SHP77 (cell line): Measurements from ENCODE around the gene UGCG.
"Not testable (repeated sequence)": the region's sequence is repeated elsewhere in the genome, so short reads cannot be mapped to it uniquely, and the experiment has no call there.

Experiments
- DNase-seq, 2 experiments: peaks; one replicate each; lab custom pipeline; 2025; lab: John Stamatoyannopoulos, UW

Gene UGCG

DNA sequence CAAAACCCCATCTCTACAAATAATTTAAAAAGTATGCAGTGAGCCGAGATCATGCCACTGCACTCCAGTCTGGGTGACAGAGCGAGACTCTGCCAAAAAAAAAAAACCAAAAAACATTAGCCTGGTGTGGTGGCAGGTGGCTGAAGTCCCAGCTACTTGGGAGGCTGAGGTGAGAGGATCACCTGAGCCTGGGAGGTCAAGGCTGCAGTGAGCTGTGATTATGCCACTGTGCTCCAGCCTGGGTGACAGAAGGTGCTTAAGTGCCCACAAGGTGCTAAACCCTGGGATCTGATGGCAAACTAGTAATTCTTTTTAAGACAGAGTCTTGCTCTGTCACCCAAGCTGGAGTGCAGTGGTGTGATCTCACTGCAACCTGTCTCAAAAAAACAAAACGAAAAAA is 5.7 kb upstream of the UGCG start:
- DNase-seq: not testable (repeated sequence)

DNA sequence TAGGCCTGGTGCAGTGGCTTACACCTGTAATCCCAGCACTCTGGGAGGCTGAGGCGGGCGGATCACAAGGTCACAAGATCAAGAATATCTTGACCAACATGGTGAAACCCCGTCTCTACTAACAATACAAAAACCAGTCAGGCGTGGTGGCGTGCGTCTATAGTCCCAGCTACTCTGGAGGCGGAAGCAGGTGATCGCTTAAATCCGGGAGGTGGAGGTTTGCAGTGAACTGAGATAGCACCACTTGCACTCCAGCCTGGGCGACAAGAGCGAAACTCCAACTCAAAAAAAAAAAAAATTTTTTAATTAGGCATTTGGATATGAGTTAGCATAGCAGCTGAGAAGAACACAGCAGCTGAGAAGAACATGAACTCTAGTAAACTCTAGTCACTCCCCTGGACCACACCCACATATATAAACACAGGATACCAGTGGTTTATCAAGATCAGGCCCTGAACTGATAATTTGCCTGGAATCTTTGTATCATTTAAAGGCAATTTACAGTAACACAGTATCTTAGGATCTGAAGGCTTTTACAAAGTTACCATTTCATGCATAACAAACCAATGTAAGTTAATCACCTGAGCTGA is 4.6 kb upstream of the UGCG start:
- DNase-seq: peak; percentile 81 to 89

DNA sequence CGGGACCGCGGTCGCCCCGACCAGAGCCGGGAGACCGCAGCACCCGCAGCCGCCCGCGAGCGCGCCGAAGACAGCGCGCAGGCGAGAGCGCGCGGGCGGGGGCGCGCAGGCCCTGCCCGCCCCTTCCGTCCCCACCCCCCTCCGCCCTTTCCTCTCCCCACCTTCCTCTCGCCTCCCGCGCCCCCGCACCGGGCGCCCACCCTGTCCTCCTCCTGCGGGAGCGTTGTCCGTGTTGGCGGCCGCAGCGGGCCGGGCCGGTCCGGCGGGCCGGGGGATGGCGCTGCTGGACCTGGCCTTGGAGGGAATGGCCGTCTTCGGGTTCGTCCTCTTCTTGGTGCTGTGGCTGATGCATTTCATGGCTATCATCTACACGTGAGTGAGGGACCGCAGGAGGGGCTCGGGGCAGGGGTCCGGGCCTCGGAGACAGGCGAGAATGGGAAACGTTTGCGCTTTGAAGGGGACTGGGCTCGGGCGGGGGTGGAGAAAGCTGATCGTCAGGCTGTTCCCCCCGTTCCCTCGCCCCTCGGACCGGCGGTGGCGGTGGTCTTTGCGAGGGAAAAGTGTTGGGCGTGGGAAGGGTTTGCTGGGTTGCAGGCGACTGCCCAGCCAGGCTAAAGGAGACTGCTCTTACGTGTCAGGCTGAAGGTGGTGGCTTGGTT is 457 bp downstream of the UGCG start:
- peak; percentile 56 to 61 for DNase-seq

DNA sequence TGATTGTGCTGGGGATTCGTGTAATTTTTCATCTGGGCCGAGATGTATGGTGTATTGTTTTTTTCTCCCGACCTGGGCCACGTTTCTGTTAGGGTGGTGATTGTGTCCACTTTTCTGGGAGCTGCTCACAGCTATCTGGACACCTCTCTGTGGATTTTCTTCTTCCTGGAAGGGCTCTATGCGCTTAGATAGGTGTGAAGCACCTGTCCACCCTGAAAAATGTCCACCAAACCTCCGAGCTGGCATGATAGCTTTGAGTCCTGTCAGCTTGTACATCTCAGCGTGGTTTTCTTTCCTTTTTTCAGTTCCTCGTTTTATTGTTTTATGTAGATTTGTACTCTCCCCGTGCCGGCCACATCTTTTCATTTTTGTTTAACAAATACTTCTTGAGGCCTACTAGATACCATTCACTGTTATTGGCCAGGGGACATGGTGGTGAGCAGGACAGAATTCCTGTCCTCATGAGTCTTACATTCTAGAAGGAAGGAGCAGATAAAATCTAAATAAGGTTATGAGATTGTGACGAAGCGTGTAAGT is 1.1 kb downstream of the UGCG start:
- DNase-seq: peak; percentile 29 to 34

DNA sequence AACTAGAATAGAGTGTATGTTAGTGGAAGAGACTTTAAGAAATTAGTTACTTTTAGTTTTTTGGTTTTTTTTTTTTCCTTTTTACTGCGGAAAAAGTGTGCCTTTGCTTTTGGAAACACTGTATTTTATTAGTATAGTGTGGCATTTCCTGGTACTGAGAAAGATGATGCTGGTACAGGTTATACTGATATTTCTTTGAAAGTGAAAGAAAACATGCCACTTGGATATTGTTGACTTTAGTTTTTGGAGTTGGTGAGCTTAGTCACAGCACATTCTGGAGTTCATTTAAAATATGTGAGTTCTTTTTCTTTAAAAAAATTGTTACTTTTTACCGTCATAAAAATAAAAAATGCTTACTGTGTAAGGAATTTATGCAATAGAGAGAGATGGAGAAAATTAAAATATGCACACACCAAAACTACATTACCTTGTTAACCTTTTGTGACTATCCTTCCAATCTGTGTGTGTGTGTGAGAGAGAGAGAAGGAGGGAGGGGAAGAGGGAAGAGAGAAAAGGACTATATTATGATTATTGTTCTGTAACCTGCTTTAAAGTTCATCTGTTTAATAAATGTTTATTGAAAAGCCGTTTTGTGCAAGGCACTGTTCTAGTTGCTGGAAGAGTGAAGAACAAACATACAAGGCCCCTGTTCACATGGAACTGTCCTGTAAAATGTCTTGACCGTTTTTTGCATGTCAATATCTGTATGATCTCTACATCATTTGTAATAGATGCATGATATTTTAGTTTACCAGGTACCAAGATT is 1.9 kb downstream of the UGCG start:
- no peak for DNase-seq

DNA sequence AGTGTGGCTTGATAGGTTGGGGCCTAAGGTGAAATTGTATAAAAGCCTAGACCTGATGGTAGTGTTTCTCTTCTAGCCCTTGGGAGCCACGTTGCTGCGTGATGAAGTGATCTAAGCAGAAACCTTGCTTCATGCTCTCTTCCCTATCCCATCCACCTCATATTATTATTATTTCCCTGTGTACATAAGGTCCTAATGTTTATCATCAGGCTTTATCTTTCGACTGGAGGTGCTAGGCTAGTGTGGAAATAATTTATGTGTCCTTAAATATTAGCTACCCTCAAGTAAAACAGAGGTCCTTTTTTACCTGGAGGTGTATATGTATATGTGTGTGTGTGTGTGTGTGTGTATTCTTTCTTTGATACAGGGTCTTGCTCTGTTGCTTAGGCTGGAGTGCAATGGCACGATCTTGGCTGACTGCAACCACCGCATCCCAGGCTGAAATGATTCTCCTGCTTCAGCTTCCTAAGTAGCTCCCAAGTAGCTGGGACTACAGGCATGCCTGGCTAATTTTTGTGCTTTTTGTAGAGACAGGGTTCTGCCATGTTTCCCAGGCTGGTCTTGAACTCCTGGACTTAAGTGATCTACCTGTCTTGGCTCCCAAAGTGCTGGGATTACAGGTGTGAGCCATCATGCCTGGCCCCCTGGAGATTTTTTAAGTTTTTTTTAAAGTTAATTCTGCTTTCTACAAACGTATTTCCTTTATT is 3.7 kb downstream of the UGCG start:
- DNase-seq: no peak

DNA sequence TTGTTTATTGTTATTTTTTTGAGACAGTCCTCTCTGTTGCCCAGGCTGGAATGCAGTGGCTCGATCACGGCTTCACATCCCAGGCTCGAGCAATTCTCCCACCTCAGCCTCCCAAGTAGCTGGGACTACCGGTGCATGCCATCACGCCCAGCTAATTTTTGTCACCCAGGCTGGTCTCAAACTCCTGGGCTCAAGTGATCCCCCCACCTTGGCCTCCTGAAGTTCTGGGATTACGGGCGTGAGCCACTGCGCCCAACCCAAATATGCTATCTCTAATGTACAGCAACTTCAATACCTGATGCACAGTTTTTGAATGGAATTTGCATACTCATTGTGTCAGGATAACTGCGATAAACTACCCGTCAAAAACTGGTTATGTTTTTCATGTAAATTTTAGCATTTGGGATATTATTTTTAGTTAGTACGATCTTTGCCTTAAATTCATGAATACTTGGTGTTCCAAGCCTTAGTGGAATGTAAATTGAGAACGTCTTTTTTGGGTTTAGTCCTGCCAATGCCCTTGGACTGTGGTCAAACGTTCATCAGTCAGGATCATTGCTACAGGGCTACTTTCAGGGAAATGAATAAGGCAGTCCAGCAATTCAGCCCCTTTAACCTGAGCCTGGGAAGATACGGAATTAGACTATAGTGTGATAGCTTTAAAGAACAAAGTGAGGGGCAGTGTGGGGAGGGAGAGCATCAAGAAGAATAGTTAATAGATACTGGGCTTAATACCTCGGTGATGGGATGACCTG is 4.4 kb downstream of the UGCG start:
- no peak for DNase-seq

DNA sequence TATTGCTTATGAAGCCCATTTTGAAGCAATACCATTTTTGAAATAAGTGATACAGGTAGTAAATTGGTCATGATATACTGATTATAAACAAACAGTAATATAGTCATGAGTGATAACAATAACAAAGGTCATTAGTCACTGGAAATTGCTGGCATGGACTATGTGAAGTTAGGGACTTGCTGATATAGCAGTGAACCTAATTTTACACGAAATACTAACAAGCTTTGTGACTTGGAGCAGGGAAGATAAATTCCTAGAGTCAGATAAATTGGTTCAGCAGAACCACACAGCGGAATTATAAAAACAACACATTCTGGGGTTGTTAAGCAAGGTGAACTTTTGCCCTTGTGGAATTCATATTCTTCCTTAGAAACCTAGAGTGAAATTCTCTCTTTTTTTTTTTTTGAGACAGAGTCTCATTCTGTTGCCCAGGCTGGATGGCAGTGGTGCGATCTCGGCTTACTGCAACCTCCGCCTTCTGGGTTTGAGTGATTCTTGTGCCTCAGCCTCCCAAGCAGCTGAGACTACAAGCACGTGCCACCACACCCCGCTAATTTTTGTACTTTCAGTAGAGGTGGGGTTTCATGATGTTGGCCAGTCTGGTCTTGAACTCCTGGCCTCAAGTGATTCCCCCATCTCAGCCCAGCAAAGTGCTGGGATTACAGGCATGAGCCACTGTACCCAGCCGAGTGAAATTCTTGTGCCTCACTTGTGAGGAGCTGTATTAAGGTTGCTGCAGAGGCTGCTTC is 6.0 kb downstream of the UGCG start:
- DNase-seq: no peak

DNA sequence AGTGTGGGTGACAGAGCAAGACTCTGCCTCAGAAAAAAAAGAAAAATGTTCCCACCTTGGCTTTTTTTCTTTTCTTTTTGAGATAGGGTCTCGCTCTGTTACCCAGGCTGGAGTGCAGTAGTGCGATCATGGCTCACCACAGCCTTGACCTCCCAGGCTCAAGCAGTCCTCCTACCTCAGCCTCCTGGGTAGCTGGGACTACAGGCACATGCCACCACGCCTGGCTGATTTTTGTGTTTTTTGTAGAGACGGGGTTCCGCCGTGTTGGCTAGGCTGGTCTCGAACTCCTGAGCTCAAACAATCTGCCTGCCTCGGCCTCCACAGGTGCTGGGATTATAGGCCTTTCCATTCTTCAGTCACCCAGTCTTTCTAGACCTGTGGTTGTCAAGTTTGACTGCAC is 6.9 kb downstream of the UGCG start:
- not testable (repeated sequence) for DNase-seq

DNA sequence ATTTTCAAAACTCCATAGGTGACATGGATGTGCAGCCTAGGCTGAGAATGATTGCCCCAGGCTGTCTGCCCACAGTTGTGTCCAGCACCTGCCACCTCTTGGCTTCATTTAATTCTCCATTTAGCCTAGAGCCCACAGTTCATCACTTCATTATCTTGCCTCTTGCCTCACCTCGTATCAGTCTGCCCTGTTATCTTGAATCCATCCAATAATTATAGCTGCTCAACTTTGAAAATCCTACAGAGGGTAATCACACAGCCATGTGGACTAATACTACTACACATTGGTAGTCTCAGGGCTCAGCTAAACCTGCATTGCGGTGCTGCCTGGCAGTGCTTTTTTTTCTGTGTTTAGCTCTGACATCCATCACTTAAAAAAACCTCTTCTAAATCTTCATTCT is 7.4 kb downstream of the UGCG start:
- no peak for DNase-seq

DNA sequence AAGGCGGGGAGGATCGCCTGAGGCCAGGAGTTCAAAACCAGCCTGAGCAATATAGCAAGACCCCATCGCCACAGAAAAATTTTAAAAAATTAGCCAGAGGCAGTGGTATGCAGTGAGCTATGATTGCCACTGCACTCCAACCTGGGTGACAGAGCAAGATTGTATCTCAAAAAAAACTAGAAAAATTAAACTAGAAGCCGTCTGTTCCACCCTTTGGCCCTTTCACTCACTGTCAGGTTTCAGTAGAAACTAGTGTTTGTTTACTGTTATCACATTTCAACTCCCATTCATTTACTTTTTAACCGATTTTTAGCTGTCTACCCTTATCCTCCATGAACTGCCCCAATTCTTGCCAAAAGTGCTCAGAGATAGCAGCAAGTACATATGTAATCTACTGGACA is 8.3 kb downstream of the UGCG start:
- DNase-seq: no peak

DNA sequence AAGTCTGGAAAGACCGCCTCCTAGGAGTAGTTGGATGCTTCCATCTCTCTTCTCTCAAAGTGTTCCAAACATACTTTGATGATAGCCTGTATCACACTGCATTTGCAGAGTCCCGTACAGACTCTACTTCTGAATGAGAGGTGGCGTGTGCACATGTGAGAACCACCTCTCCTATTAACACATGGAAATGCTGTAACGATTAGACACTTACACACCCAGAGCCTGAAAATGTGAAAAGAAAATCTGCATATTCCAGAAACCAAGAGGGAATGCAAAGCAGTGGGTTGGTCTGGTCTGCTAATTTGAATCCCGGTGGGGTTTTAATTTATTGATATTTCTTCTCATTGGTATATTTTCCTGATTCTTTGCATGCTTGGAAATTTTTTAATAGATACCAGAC is 10.5 kb downstream of the UGCG start:
- no peak for DNase-seq

DNA sequence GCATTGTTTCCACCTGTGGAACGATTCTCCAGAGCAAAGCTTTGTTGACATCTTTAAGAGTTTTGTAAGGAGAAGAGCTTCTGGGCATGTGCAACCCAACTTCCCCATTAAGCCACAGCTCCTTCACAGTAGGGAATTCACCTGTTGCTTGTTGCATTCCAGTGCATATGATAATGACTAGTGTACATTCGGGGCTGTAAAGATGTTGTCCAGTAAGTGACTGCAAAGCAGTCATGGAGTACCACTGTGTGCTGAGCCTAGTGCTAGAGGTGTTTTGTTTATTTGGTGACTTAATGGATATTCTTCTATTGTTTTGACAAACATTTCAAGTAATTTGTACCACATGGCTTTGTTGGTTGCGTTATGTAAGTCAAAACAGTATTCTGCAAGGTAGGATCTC is 12.8 kb downstream of the UGCG start:
- no peak for DNase-seq

DNA sequence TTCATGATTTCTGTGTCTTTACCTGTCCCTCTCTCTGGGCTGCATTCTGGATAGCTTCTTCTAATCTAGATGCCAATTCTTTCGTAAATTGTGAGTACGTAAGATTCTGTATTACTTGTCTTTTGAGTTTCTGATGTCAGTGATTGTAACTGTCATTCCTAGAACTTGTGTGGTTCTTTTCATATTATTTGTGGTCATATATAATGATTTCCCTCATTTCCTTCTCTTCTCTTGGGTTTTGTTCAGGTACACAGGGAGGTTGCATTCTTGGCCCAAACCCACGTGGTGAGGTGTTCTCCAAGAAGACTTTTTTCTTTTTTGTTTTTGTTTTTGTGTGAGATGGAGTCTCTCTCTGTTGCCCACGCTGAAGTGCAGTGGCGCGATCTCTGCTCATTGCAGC is 13.8 kb downstream of the UGCG start:
- no peak for DNase-seq

DNA sequence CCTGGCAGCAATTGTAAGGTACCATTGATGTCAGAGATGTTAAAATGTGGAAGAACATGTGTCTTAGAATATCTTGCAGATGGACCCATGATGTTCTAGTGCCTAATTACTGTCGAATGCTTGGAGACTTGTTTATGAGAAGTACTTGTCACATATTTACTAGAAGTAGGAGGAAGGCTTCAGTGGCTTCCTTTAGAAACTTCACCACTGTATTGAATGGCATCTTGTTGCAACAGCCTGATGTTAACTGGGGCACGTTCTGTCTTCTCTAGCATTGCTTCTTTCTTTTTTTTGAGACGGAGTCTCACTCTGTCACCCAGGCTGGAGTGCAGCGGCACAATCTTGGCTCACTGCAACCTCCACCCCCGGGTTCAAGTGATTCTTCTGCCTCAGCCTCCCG is 16.5 kb downstream of the UGCG start:
- DNase-seq: no peak

DNA sequence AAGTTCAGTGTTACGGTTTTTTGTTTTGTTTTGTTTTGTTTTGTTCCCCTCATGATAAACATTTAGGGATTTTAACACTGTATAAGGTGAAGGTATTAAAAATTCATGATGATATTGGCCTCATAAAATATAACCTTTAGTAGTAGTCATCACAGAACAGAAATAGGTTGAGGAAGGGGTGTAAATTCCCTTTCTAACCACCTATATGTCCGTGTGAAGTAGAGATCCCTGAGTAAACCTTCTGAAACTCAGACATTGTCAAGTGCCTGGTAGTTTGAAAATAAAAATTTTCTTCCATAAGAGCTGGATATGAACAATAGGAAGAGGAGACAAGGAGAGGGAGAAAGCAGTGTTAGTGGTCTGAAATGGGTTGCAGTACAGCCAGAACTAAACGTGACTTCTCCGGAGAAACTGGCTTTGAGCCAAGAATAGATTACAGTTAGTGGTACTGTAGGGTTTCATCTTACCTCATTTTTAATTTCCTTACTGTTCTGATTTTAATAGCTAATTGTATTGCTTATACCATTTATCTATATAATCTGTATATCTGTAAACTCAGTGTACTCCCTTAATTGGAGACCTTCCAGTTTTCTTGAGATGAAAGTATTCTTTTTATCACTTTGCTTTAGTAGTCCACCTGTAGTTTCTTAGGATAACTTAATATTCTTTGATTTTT is 18.3 kb downstream of the UGCG start:
- peak in 1 of 2 experiments; percentile 19 for DNase-seq

DNA sequence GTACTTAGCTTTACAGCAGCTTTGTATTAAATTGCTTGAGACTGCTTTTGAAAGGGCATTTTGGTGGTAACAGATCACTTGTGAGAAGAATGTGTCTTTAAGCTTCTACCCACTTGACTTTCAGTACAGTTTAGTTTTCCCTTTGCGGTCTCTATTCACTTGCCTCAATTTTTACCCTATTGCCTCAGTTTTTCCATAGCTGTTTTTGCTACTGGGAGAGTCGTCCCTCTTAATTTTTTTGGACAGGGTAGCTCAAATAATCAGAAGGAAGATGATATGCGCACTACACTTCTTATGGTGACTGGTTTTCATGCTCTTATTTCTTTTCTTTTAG is 18.8 kb downstream of the UGCG start:
- no peak for DNase-seq

DNA sequence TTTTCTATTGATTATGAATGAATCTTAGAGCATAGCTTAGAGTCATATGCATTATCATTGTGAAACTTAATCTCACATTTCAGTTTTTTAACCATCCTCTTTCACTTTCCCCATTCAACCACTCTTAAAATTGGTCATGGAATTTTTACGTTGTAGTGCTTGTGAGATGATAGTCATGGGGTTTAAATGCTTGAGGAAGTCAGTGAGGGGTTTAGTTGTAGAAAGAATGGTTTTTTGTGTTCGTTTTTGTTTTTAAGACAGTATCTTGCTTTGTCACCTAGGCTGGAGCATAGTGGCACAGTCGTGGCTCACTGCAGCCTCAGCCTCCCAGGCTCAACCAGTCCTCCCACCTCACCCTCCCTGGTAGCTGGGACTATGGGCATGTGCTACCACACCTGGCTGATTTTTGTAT is 19.6 kb downstream of the UGCG start:
- DNase-seq: no peak

DNA sequence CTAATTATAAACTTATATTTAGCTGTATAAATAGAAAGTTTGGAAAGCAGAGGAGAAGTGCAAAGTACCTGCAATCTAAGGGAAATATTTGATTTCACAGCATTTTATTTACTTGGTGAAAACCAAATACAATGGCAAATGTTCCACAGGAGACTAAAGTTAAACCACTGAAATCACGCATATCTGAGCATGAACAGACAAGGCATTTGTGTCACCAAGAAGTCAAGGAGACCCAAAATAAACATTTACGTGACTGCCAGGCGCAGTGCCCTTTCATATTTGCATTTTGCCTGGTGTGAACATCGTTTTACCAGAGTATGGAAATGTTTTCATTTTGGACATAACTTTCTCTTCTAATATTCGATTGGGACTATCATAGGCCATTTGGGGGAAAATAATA is 20.6 kb downstream of the UGCG start:
- no peak for DNase-seq

DNA sequence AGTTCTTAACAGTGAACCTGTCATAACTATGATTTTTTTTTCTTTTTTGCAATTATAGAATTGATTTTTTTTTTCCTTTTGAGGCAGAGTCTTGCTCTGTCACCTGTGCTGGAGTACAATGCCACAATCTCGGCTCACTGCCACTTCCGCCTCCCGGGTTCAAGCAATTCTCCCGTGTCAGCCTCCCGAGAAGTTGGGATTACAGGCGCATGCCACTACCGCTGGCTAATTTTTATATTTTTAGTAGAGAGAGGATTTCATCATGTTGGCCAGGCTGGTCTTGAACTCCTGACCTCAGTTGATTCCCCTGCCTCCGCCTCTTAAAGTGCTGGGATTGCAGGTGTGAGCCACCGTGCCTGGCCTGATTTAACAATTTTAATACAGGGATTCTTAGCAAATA is 21.4 kb downstream of the UGCG start:
- no peak for DNase-seq

DNA sequence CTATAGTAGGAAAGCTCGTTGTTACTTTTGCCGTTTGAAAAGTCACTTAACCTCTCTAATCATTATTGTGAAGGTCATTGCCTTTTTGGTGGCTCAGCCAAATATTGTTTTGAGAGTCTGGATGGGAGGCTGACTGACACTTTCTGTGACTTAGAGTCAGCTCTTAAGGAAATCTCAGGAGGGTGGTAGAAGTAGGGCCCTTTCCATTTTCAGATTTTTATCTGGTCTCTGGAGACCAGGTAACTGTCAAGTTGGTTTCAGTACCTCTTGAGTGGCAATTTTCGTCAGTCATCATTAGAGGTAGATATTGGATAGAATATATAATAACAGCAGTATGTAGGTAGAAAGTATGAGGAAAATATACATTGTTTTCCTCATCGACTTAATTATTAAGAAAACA is 23.3 kb downstream of the UGCG start:
- no peak for DNase-seq
